C4-2B (cell line): Measurements from ENCODE around the gene TSLP.

Experiments
- H3K27ac ChIP-seq: fragments of 450-650 bp; 2 replicates; pipeline ENCODE4 v1.5.1; 2017
- CTCF ChIP-seq: fragments of 450-650 bp; conservative IDR thresholded peaks from 2 replicates; pipeline ENCODE4 v1.5.1; 2017; ENCODE audit warnings: mild to moderate bottlenecking
- ZFX ChIP-seq: fragments of 450-650 bp; IDR thresholded peaks from 2 replicates; pipeline ENCODE4 v1.6.1; 2017

Gene TSLP

GRCh38 chr5:111095982-111096381, 24.5 kb downstream of the TSLP start:
- H3K27ac ChIP-seq, result no peak overlapping the region
- TF ChIP-seq ZFX (no peak), CTCF (no peak)

- no peak overlapping the region for H3K27ac ChIP-seq
- TF ChIP-seq CTCF (no peak), ZFX (no peak)
Observed at GRCh38 chr5:111099058-111099778, 27.7 kb downstream of the TSLP start.

- no peak for TF ChIP-seq ZFX
- TF ChIP-seq CTCF, result no peak
- no peak overlapping the region for H3K27ac ChIP-seq
Observed at GRCh38 chr5:111106320-111106948, 34.9 kb downstream of the TSLP start.

GRCh38 chr5:111107371-111107770, 35.9 kb downstream of the TSLP start:
- TF ChIP-seq CTCF (no peak), ZFX (no peak)
- no peak overlapping the region for H3K27ac ChIP-seq

GRCh38 chr5:111111956-111112355, 40.4 kb downstream of the TSLP start:
- TF ChIP-seq CTCF (no peak), ZFX (no peak)
- no peak overlapping the region for H3K27ac ChIP-seq

- H3K27ac ChIP-seq, result no peak overlapping the region
- TF ChIP-seq CTCF, result no peak
- TF ChIP-seq ZFX, result no peak
Observed at GRCh38 chr5:111113678-111114077, 42.2 kb downstream of the TSLP start.

- TF ChIP-seq ZFX, result no peak
- no peak for TF ChIP-seq CTCF
- no peak overlapping the region for H3K27ac ChIP-seq
Observed at GRCh38 chr5:111115229-111115628, 43.7 kb downstream of the TSLP start.
